GM18861 (cell line): ENCODE data around the gene ZNRF3.

Experiments
- ATAC-seq: cut with Tn5 transposase; IDR thresholded peaks from one replicate; pipeline ENCODE4 v1.9.1; 2021; ENCODE audit not compliant: unreplicated experiment

ZNRF3 gene

GRCh38 chr22:28980326-28980725, 97.0 kb downstream of the ZNRF3 start:
- ATAC-seq: no peak

DNA sequence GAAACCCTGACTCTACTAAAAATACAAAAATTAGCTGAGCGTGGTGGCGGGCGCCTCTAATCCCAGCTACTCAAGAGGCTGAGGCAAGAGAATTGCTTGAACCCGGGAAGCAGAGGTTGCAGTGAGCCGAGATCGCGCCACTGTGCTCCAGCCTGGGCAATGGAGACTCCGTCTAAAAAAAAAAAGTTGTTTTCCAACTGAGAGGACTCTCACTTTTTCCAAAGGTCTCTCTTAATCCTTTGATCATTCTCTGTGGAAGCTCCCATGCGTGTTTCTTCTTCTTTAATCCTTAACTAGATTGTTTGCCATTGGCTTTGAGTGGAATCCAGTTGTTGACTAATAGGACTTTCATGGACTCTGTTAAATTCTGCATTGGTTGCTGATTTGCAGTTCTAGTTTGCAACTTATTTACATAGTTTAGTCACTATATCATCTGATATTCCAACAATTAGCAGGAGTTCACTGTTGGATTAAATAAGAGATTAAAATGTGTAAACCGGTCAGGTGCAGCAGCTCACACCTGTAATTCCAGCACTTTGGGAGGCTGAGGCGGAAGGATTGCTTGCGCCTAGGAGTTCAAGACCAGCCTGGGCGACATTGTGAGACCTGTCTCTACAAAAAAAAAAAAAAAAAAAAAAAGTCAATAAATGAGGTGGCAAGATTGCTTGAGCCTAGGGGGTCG, 98.6 kb downstream of the ZNRF3 start:
- ATAC-seq: no peak

GRCh38 chr22:28983190-28983589, 99.8 kb downstream of the ZNRF3 start:
- ATAC-seq: no peak

- ATAC-seq: no peak
Observed at GRCh38 chr22:28983788-28984441, 100.5 kb downstream of the ZNRF3 start.

DNA sequence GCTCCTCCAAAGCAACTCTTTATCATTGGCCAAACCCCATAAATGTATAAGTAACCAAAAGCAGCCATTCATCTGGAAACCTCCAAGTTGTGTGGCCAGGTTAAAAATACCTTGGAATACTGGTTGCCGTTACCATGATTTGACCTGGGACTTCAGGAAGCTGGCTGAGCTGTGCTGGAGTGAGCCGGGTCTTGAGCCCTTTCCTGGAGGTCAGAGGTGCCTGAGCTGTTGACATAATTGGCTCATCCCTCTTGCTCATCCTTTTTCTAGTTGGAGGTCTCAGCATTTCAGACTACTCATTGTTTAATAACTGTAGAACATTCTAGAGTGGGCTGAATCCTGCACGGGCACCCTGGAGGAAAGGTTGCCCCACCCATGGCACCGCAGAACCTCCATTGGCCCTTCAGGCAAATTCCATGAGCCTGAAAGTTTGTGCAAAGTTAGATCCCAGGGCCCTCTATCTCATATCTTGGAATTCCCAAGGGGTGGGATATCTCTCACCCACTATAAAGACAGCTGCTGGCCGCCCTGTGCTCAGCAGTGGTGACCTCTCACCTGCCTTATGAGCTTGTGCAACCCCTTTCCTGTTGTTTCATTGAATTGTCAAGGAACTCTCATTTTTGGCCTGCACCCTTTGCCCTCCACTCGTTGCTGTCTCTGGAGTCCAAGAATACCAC, 101.2 kb downstream of the ZNRF3 start:
- no peak for ATAC-seq

DNA sequence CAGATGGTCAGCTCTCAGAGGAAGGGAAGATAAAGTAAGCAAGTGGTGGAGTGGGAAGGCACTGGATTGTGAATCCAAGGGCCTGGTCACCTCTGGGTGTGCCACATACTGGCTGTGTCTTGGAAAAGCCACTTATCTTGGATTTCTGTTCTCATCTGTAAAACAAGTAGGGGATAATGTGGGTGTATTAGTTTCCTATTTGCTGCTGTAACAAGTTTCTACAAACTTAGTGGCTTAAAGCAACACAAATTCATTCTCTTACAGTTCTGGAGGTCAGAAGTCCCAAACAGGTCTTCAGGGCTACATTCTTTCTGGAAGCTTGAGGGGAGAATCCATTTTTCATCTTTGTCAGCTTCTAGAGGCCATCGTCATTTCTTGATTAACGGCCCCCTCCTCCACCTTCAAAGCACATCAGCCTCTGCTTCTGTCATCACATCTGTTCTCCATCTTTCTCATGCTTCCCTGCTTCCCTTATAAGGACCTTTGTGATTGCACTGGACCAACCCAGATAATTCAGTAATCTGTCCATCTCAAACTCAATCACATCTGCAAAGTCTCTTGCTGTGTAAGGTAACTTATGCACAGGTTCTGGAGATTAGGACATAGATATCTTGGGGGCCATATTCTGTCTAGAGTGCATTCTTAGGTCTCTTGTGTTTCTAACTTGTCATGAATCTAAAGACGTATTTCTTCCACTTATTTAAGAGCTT, 102.4 kb downstream of the ZNRF3 start:
- no peak for ATAC-seq

- no peak for ATAC-seq
Observed at GRCh38 chr22:28986366-28986765, 103.0 kb downstream of the ZNRF3 start.

- ATAC-seq: no peak
Observed at GRCh38 chr22:28988457-28988856, 105.1 kb downstream of the ZNRF3 start.

GRCh38 chr22:28989035-28989464, 105.7 kb downstream of the ZNRF3 start:
- no peak for ATAC-seq

GRCh38 chr22:28989484-28989883, 106.1 kb downstream of the ZNRF3 start:
- ATAC-seq: no peak

GRCh38 chr22:28989912-28990311, 106.5 kb downstream of the ZNRF3 start:
- ATAC-seq: no peak

GRCh38 chr22:28992565-28993356, 109.4 kb downstream of the ZNRF3 start:
- no peak for ATAC-seq

GRCh38 chr22:28994522-28994921, 111.2 kb downstream of the ZNRF3 start:
- no peak for ATAC-seq

- no peak for ATAC-seq
Observed at GRCh38 chr22:28995551-28995950, 112.2 kb downstream of the ZNRF3 start.

DNA sequence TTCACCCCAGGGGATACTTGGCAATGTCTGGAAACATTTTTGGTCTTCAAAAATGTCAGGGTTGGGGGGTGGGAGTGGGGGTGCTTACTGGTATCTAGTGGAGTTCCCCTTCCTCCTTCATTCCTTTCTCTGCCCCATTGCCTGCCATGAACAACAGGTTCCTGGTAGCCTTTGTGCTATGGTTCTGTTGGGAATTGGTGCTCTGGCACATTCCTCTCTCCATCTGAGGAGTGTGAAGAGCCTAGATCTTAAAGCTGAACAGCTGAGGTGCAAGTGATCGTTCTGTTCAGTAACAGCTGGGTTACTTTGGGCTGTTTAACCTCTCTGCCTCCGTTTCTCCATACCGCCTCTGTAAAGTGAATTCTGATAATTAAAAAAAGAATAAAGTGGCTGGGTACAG, 114.0 kb downstream of the ZNRF3 start:
- no peak for ATAC-seq

DNA sequence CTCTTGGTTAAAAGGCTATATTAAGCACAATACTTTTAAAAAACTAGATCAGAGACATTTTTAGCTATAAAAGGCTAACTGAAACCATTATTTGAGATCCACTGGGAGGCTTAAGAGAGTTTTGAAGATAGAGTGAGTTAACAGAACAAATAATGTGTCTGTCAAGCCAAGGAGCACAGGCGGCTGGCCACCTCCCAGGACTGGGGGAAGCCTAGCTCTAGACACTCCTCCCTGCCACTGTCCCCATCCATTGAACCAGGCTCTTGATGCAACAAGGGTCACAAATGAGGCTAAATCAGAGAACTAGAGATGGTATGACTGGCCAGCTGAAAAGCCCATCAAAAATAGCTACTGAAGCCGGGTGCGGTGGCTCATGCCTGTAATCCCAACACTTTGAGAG, 115.3 kb downstream of the ZNRF3 start:
- no peak for ATAC-seq

DNA sequence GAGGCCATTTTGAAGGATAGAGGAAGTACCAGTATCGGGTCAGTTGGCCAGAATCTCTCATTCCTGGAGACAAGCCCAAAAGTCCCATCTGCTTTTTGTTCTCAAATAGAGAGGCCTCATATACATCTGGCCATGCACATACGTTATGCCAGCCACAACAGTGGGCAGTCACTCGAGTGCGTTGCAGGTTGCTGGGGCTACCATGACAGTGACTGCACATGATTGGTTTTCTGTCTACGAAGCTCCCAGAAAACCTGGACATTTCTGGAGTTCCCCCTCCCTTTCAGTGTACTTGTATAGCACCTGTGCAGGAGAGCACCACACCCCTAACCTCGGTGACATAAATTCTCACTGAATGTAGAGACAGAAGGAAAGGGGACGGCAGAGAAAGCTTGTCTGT, 116.1 kb downstream of the ZNRF3 start:
- no peak for ATAC-seq

DNA sequence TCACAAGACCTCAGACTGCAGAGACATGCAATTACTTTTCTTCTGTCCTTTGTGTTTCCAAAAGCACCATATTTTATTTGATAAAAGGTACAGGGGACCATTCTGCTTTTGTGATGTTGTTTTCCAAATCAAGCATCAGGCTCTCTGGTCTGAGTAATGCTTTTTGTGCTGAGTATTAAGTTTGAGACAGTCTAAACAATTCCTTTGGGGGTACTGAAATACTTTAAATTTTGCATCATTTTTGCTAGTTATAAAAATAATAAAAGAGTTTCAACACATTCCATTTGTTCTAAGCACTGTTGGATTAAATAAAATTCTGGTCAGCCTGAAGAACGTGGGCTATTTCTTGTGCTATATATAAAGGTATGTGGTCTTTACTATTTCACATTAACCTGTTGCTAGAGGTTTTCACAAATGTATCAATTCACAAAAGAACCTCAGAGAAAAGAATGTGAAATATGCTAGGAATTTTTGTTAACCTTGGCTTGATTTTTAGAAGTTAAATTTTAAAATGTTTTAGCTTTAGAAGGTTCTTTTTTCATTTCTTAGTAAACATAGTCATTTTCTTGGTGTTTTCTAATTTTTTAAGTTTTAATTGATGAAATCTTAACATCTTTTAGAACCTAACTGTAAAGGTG, 116.7 kb downstream of the ZNRF3 start:
- ATAC-seq: no peak

GRCh38 chr22:29000641-29001040, 117.3 kb downstream of the ZNRF3 start:
- ATAC-seq: no peak

- no peak for ATAC-seq
Observed at GRCh38 chr22:29002603-29003002, 119.2 kb downstream of the ZNRF3 start.
